Epidermal melanocyte (primary cell): ENCODE data around the gene WDR49.

ENCODE experiments used
- DNase-seq: peaks from one replicate; pipeline ENCODE4 v3.0.0; 2011; ENCODE audit warnings: low spot score; ENCODE audit not compliant: insufficient read length

Gene WDR49

GRCh38 chr3:167491621-167492020, 162.1 kb downstream of the WDR49 start:
- no peak for DNase-seq

- DNase-seq = no peak
Observed at GRCh38 chr3:167489571-167489970, 164.2 kb downstream of the WDR49 start.

- DNase-seq = no peak
Observed at GRCh38 chr3:167487556-167487955, 166.2 kb downstream of the WDR49 start.

- no peak for DNase-seq
Observed at GRCh38 chr3:167484551-167484950, 169.2 kb downstream of the WDR49 start.

GRCh38 chr3:167483708-167484475, 169.8 kb downstream of the WDR49 start:
- DNase-seq = no peak

GRCh38 chr3:167481164-167481563, 172.6 kb downstream of the WDR49 start:
- DNase-seq = no peak

- no peak for DNase-seq
Observed at GRCh38 chr3:167480748-167481147, 173.0 kb downstream of the WDR49 start.

- DNase-seq = no peak
Observed at GRCh38 chr3:167473863-167474262, 179.9 kb downstream of the WDR49 start, which contains the start of gene SERPINI2. Gene SERPINI2 (minus strand): TSS chr3:167474042. CDS start chr3:167471834, 2,208 bp downstream.

GRCh38 chr3:167469381-167469780, 184.4 kb downstream of the WDR49 start:
- no peak for DNase-seq

GRCh38 chr3:167467848-167468611, 185.7 kb downstream of the WDR49 start:
- DNase-seq = no peak

GRCh38 chr3:167466966-167467365, 186.8 kb downstream of the WDR49 start:
- DNase-seq = no peak

GRCh38 chr3:167456157-167456799, 197.5 kb downstream of the WDR49 start:
- DNase-seq = no peak

- DNase-seq = no peak
Observed at GRCh38 chr3:167453815-167454214, 199.9 kb downstream of the WDR49 start.

GRCh38 chr3:167451282-167451681, 202.5 kb downstream of the WDR49 start:
- no peak for DNase-seq

GRCh38 chr3:167450675-167451074, 203.1 kb downstream of the WDR49 start:
- no peak for DNase-seq

GRCh38 chr3:167450195-167450594, 203.5 kb downstream of the WDR49 start:
- DNase-seq = no peak

- no peak for DNase-seq
Observed at GRCh38 chr3:167445491-167445890, 208.3 kb downstream of the WDR49 start.

- DNase-seq = no peak
Observed at GRCh38 chr3:167441256-167441655, 212.5 kb downstream of the WDR49 start.

- DNase-seq = no peak
Observed at GRCh38 chr3:167437428-167438139, 216.2 kb downstream of the WDR49 start.
